Inferior parietal cortex (tissue), 1 donor: Measurements from ENCODE around the gene TMEM214.

Experiments used
- DNase-seq: peaks from one replicate; pipeline ENCODE4 v3.0.0-alpha.2; 2016; ENCODE audit errors: extremely low spot score

The TMEM214 gene, protein sequence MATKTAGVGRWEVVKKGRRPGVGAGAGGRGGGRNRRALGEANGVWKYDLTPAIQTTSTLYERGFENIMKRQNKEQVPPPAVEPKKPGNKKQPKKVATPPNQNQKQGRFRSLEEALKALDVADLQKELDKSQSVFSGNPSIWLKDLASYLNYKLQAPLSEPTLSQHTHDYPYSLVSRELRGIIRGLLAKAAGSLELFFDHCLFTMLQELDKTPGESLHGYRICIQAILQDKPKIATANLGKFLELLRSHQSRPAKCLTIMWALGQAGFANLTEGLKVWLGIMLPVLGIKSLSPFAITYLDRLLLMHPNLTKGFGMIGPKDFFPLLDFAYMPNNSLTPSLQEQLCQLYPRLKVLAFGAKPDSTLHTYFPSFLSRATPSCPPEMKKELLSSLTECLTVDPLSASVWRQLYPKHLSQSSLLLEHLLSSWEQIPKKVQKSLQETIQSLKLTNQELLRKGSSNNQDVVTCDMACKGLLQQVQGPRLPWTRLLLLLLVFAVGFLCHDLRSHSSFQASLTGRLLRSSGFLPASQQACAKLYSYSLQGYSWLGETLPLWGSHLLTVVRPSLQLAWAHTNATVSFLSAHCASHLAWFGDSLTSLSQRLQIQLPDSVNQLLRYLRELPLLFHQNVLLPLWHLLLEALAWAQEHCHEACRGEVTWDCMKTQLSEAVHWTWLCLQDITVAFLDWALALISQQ

DNA sequence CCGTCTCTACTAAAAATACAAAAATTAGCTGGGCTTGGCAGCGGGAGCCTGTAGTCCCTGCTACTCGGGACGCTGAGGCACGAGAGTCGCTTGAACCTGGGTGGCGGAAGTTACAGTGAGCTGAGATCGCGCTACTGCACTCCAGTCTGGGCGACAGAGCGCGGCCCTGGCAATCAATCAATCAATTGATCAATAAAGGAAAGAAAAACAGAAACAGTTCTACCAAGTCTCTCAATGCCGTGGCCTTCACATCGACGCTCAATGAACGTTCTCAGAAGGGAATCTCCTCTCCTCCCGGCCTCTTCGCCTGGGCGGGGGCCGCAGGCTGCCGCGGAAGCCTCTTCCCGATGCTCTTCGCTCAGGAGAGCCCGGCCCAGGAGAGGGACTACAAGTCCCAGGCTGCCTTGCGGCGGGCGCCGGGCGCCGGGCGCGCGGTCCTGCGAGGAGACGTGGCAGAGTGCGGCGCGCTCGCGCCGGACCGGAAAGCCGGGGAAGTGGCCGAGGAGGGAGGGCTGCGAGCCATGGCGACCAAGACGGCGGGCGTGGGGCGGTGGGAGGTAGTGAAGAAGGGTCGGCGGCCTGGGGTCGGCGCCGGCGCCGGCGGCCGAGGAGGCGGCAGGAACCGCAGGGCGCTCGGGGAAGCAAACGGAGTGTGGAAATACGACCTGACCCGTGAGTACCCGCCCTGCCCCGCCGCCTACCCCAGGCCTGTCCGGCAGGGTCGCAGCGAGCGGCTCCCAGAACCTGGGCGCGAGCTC is at the start of gene TMEM214:
TMEM214 (plus strand) TSS at position 471 of the 758 bp plus-strand sequence; CDS start at position 522, 51 bp downstream.
- DNase-seq = peak; percentile 84

DNA sequence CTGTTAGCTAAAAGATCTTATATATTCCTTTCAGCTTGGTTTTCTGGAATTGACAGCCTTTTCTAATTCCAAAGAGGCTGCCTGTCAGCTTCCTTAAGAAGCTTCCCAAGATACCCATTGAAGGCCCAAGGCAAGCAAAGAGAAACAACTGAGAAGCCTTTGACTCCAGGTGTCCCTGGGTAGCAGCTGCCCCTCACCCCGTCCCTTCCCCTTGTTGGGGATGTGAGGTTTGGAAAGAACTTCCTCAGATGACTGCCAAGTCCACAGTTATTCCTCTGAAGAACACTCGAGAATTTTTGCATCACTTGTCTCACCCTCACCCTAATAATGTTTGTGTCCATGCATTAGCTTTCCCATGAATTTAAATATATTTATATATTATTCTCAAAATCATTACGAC is 49.0 kb upstream of the TMEM214 start:
- DNase-seq = no peak

DNA sequence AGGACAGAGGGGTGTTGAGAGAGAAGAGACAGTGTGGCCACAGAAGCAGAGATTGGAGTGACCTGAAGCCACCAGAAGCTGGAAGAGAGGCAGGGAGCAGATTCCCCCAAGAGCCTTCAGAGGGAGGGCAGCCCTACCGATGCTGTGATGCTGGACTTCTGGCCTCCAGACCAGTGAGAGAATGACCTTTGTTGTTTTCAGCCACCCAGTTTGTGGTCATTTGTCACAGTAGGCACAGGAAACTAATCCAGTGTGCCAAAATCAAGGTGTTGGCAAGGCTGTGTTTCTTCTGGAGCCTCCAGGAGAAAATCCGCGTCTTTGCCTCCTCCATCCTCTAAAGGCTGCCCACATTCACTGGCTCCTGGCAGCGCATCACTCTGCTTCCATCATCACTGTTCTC is 47.0 kb upstream of the TMEM214 start:
- no peak for DNase-seq

DNA sequence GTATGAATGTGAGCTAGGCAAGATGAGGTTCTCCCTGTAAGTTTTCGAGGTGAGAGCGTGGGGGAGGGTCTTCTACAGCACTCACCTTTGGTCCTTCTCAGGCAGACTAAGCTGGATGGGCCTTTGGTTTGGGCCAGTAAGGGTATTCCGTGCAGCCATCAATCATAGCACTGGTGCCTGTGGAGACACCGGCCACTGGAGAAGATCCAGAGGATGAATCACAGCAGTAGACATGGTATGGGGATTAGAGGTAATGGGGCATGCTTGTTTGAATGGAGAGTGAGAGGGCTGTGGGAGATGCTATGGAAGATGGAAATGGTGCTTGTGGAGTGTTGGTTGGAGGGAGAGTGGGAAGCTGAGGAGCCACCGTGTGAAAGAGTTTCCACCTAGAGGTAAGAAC is 46.2 kb upstream of the TMEM214 start:
- DNase-seq = no peak

- no peak for DNase-seq
These were observed 44.5 kb upstream of the TMEM214 start for GRCh38 chr2:26988058-26988860.

- no peak for DNase-seq
These were observed 43.6 kb upstream of the TMEM214 start for GRCh38 chr2:26989156-26989555.

DNA sequence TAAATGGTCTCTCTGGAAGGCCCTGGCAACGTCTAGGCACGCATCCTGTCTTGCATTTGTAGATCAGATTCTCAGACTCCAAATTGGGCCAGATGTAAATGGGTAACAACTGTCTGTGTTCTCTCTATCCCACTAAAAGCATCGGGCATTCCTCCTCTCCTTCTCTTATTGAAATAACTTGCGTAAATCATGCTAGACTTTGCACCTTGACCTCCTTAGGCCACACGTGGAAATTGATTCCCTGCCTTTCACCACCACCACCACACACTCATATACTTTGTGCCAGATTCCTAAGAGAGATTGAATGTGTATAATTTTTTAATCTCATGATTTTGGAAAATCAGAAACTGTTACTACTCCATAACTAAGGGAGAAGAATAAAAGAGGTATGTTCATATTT is 41.0 kb upstream of the TMEM214 start:
- DNase-seq = no peak

DNA sequence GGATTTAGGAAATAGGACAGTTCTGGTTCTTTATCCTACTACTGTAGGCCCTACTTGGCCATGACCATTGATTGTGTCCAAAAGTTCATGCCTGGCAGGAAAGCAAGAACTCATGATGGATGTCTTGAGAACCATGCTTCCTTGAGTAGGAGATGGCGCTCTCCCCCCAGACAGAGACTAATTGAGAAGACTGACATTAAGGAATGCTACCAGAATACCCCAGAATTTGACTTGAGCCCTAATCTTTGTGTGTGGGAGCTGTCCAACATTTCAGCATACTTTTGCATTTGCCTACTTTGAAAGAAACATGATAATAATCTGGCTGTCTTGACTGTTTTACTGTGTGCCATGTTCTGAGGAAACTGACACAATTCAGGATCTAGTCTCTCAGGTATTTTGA is 39.0 kb upstream of the TMEM214 start:
- no peak for DNase-seq

DNA sequence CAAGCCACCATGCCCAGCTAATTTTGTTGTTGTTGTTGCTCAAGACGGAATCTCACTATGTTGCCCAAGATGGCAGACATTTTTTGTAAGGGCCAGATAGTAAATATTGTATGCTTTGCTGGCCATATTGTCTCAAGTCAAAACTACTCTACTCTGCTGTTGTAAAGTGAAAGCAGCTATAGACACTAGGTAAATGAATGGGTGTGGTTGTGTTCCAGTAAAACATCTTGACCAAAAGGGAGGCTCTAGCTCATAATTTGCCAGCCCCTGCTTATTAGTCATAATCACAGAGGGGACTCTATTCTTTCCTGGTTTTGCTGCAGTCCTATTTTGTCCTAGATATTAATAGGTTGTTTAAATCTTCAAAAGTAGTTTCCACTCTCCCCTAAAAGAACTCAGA is 37.8 kb upstream of the TMEM214 start:
- DNase-seq = no peak

- DNase-seq = no peak
These were observed 35.4 kb upstream of the TMEM214 start for GRCh38 chr2:26997394-26997793.

- no peak for DNase-seq
These were observed 34.4 kb upstream of the TMEM214 start for GRCh38 chr2:26998323-26998722.

- DNase-seq = no peak
These were observed 32.5 kb upstream of the TMEM214 start for GRCh38 chr2:27000228-27000627.

DNA sequence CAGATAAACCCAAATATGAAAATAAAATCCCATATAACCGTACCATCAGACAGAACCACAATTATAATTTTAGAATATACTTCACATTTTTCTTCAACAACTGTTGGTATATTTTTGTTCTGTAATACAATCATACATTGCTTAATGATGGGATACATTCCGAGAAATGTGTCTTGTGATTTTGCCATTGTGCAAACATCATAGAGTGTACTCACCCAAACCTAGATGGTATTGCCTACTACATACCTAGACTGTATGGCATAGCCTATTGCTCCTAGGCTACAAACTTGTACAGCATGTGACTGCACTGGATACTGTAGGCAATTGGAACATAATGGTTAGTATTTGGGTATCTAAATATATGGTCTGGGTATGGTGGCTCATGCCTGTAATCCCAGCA is 31.8 kb upstream of the TMEM214 start:
- DNase-seq = no peak

GRCh38 chr2:27001950-27002349 is 30.8 kb upstream of the TMEM214 start:
- no peak for DNase-seq

- DNase-seq = no peak
These were observed 29.8 kb upstream of the TMEM214 start for GRCh38 chr2:27003007-27003406.

DNA sequence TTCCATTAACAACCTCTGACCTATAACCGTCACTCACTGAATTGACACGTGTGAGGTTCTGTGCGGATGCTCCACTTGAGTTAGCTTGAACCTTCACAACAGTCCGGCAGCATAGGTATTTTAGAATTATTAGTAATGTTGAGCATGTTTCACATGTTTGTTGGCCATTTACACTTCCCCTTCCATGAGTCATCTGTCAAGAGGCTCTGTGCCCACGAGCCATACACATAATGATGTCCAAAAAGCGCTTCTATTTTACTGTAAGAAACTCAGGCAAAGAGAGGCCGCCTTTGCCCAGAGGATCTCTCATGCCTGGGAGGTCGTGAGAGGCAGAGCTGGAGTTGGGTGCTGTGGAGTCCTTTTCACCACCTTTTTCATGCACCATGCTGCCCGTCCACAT is 28.9 kb upstream of the TMEM214 start:
- DNase-seq = no peak

GRCh38 chr2:27006602-27007415 is 26.0 kb upstream of the TMEM214 start:
- no peak for DNase-seq

DNA sequence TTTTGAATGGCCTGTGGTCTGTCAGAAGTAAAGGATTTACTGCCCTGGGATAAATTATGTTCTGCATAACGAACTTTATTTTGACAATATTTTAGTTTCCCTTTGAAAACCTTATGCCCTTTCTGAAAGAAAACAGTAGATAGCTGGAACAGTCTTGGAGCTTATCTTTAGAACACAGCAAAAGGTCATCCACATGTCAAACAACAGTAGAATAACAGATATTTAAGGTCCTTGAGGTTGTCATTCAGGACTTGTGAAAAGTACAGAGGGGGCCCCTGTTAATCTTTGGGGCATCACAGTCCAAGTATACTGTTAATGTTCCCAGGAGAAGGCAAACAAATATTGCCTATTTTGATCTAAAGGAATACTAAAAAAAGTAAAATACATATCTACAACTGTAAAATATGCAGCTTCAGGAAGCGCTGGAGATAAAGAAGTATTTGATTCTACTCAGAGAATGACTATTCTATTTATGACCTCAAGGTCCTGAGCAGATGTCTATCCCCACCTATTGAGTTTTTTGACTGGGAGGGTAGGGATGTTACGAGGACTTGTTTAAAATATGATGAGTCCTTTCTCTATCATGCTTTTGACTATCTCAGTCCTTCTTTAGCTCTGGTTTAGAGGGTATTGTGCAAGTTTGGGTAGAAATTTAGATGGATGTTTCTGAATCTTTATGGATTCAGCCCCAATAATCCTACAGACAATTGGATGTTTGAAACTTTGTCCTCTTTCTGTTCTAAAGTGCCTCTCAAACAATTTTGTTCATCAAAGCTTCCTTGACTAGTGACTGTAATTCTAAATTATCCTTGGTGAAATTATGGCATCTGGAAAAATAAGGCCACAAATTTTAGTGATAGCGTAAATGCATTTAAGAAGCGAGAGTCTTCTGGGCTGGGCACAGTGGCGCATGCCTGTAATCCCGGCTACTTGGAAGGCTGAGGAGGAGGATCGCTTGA is 25.1 kb upstream of the TMEM214 start:
- no peak for DNase-seq

DNA sequence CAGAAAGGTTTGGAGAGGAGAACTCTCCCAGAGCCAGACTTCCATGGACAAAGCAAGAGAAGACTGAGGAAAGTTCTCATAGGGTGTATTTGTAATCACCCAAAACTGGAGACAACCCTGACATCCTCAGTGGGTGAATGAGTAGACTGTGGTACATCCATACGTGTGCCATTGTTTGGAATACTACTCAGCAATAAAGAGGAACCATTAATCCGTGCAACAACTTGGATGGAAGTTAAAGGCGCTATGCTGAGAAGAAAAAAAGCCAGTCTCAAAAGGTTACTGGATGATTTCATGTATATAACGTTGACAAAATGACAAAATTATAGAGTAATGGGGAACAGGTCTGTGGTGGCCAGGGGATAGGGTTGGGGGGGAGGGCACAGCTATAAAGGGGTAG is 24.1 kb upstream of the TMEM214 start:
- DNase-seq = no peak

DNA sequence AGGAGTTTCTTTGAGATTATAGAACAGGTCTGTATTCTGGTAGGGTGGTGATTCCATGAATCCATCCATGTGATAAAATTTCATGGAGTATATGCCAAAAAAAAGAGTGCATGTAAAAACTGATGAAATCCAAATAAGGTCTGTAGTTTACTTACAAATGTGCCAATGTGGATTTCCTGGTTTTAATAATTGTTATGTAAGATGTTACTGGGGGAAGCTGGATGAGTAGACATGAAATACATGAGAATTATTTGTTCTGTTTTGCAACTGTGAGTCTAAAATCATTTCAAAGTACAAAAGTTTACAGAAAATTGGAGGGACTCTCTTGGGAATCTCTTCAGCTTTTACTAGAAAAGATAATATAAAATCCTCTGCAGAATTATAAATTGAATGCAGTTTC is 23.7 kb upstream of the TMEM214 start:
- no peak for DNase-seq
